HCT116 (cell line): Measurements from ENCODE around the gene THSD8. TPM values are rescaled to one million over a fixed set of nuclear protein-coding genes. Genes with fewer than 3 reads are reported as not detected.

Experiments
- ATAC-seq: fragments of 200-7000 bp; cut with Tn5 transposase; 2 replicates; pipeline ENCODE4 v1.9.1; 2020; ENCODE audit warnings: mild to moderate bottlenecking, moderate library complexity
- BruUV-seq: library from RNA; stranded (reverse); fragments of 400-500 nt; replicated peaks from 2 replicates; lab custom pipeline; 2021; lab: Mats Ljungman, UMichigan
- CTCF ChIA-PET: fragments of 300-600 bp; sonication (Branson Sonifier 250); formaldehyde crosslinking; loops from one replicate; lab custom pipeline; 2021; ENCODE audit warnings: antibody characterized with exemption; lab: Charles Lee
- POLR2A ChIA-PET: fragments of 300-600, 350-600 bp; sonication (Branson Sonifier 250); formaldehyde crosslinking; loops from one replicate; lab custom pipeline; 2021; ENCODE audit warnings: antibody characterized with exemption; lab: Charles Lee
- RAD21 ChIA-PET, 2 experiments: fragments of 300-600 bp; sonication (Branson Sonifier 250); formaldehyde crosslinking; loops; one replicate each; lab custom pipeline; 2023; ENCODE audit warnings: low total read pairs in 2 of 2; ENCODE audit not compliant: uncharacterized antibody in 2 of 2, unreplicated experiment in 2 of 2, low non-redundant PET in 1 of 2; lab: Charles Lee
- DNase-seq: peaks from one replicate; pipeline ENCODE4 v3.0.0-alpha.2; 2010; ENCODE audit warnings: low read depth, low spot score
- H2AFZ ChIP-seq: fragments of 200-600 bp; shearing (Covaris generic), sonication (generic); 2 replicates; pipeline ENCODE4 v1.6.1; 2017; ENCODE audit warnings: low read depth, mixed run types, mixed read lengths, antibody characterized with exemption, low read length; ENCODE audit not compliant: poor library complexity, severe bottlenecking
- H3K27ac ChIP-seq: 2 replicates; pipeline ENCODE4 v1.5.1; 2012; ENCODE audit warnings: low read depth, low read length
- H3K27me3 ChIP-seq: fragments of 200-600 bp; sonication (generic); 2 replicates; pipeline ENCODE4 v1.6.1; 2016; ENCODE audit warnings: mixed run types, low read length, mixed read lengths; ENCODE audit not compliant: insufficient read depth
- H3K36me3 ChIP-seq, 2 experiments: fragments of 200-500 bp in 1 of 2; fragments of 200-600 bp in 1 of 2; sonication (Bioruptor generic) in 1 of 2; sonication (generic) in 1 of 2; 2 replicates each; pipeline versions ENCODE4 v1.5.1 to v1.6.1; 2014 to 2016; ENCODE audit warnings: low read length in 2 of 2, inconsistent platforms in 1 of 2, mixed read lengths in 1 of 2, mixed run types in 1 of 2; ENCODE audit not compliant: insufficient read depth in 2 of 2, control insufficient read depth in 1 of 2
- H3K4me1 ChIP-seq, 2 experiments: fragments of 200-600 bp in 1 of 2; sonication (generic) in 1 of 2; 2 replicates each; pipeline versions ENCODE4 v1.5.1 to v1.6.1; 2012 to 2017; ENCODE audit warnings: low read length in 2 of 2, inconsistent platforms in 1 of 2, mild to moderate bottlenecking in 1 of 2, mixed read lengths in 1 of 2, mixed run types in 1 of 2, moderate library complexity in 1 of 2; ENCODE audit not compliant: insufficient read depth in 2 of 2, control insufficient read depth in 1 of 2
- H3K4me2 ChIP-seq: fragments of 200-600 bp; sonication (generic); 2 replicates; pipeline ENCODE4 v1.6.1; 2017; ENCODE audit warnings: mixed run types, low read length, mixed read lengths
- H3K4me3 ChIP-seq, 2 experiments: fragments of 200-600 bp in 1 of 2; sonication (generic) in 1 of 2; replicated peaks in 1 of 2; 2 replicates each; pipeline ENCODE4 v1.5.1; 2011 to 2016; ENCODE audit warnings: low read length in 2 of 2, control low read depth in 1 of 2, low read depth in 1 of 2, mild to moderate bottlenecking in 1 of 2, mixed read lengths in 1 of 2, mixed run types in 1 of 2
- H3K79me2 ChIP-seq: fragments of 200-600 bp; sonication (generic); 2 replicates; pipeline ENCODE4 v1.6.1; 2017; ENCODE audit warnings: mild to moderate bottlenecking, mixed run types, low read length, moderate library complexity, mixed read lengths; ENCODE audit not compliant: insufficient read depth
- H3K9ac ChIP-seq: fragments of 200-600 bp; sonication (generic); 2 replicates; pipeline ENCODE4 v1.6.1; 2016; ENCODE audit warnings: low read length, mixed read lengths
- H3K9me2 ChIP-seq: fragments of 200-600 bp; sonication (generic), shearing (Covaris generic); 2 replicates; pipeline ENCODE4 v1.6.1; 2017; ENCODE audit warnings: mixed run types, mild to moderate bottlenecking, moderate library complexity; ENCODE audit not compliant: insufficient read depth
- H3K9me3 ChIP-seq, 2 experiments: fragments of 200-500 bp in 1 of 2; fragments of 200-600 bp in 1 of 2; sonication (Bioruptor generic) in 1 of 2; sonication (generic) in 1 of 2; 2 replicates each; pipeline ENCODE4 v1.6.1; 2014 to 2017; ENCODE audit warnings: low read length in 2 of 2, mixed read lengths in 2 of 2, inconsistent platforms in 1 of 2, low read depth in 1 of 2, mild to moderate bottlenecking in 1 of 2, mixed run types in 1 of 2, moderate library complexity in 1 of 2; ENCODE audit not compliant: control insufficient read depth in 1 of 2, insufficient read depth in 1 of 2
- H4K20me1 ChIP-seq: fragments of 200-600 bp; sonication (generic), shearing (Covaris generic); 2 replicates; pipeline ENCODE4 v1.6.1; 2017; ENCODE audit warnings: mixed run types, mild to moderate bottlenecking, moderate library complexity; ENCODE audit not compliant: insufficient read depth
- CBX3 ChIP-seq: IDR thresholded peaks from 2 replicates; pipeline ENCODE4 v1.6.1; 2012; ENCODE audit warnings: low read depth
- CEBPB ChIP-seq: IDR thresholded peaks from 2 replicates; pipeline ENCODE4 v1.6.1; 2012; ENCODE audit warnings: low read depth
- EGR1 ChIP-seq: IDR thresholded peaks from 2 replicates; pipeline ENCODE4 v1.6.1; 2012; ENCODE audit warnings: low read depth
- EZH2 ChIP-seq: fragments of 200-600 bp; sonication (generic); IDR thresholded peaks from 2 replicates; pipeline ENCODE4 v1.6.1; 2017; ENCODE audit warnings: antibody characterized with exemption, mixed run types
- EZH2phosphoT487 ChIP-seq: fragments of 200-600 bp; IDR thresholded peaks from 2 replicates; pipeline ENCODE4 v1.6.1; 2018; ENCODE audit warnings: antibody characterized with exemption, borderline replicate concordance
- FOSL1 ChIP-seq: IDR thresholded peaks from 2 replicates; pipeline ENCODE4 v1.6.1; 2012; ENCODE audit warnings: low read depth
- JUND ChIP-seq: IDR thresholded peaks from 2 replicates; pipeline ENCODE4 v1.6.1; 2012
- POLR2A ChIP-seq: IDR thresholded peaks from 2 replicates; pipeline ENCODE4 v1.7.0; 2011; ENCODE audit warnings: borderline replicate concordance; ENCODE audit not compliant: insufficient read depth, insufficient read length; ENCODE audit errors: extremely low read depth
- POLR2AphosphoS5 ChIP-seq: IDR thresholded peaks from 2 replicates; pipeline ENCODE4 v1.6.1; 2011; ENCODE audit warnings: mild to moderate bottlenecking, low read depth, low read length, moderate library complexity
- RAD21 ChIP-seq: IDR thresholded peaks from 2 replicates; pipeline ENCODE4 v1.6.1; 2012; ENCODE audit warnings: low read depth, mild to moderate bottlenecking
- SIN3A ChIP-seq: IDR thresholded peaks from 2 replicates; pipeline ENCODE4 v1.6.1; 2012; ENCODE audit warnings: low read depth
- SP1 ChIP-seq: IDR thresholded peaks from 2 replicates; pipeline ENCODE4 v1.6.1; 2012; ENCODE audit warnings: low read depth
- SRF ChIP-seq: IDR thresholded peaks from 2 replicates; pipeline ENCODE4 v1.6.1; 2012; ENCODE audit warnings: low read depth
- TCF7L2 ChIP-seq: IDR thresholded peaks from 2 replicates; pipeline ENCODE4 v1.7.0; 2011; ENCODE audit warnings: borderline replicate concordance, inconsistent platforms; ENCODE audit not compliant: insufficient read depth, insufficient read length; ENCODE audit errors: extremely low read depth
- YY1 ChIP-seq: IDR thresholded peaks from 2 replicates; pipeline ENCODE4 v1.6.1; 2011; ENCODE audit warnings: low read length, low read depth, moderate library complexity, mild to moderate bottlenecking; ENCODE audit not compliant: insufficient replicate concordance; ENCODE audit errors: extremely low read depth
- ZFX ChIP-seq: fragments of 450-650 bp; IDR thresholded peaks from 2 replicates; pipeline ENCODE4 v1.6.1; 2017
- ZNF274 ChIP-seq: fragments of 200-500 bp; sonication (Bioruptor generic); IDR thresholded peaks from 2 replicates; pipeline ENCODE4 v1.6.1; 2014; ENCODE audit warnings: mild to moderate bottlenecking, low read depth, low read length, inconsistent platforms
- intact Hi-C: fragments of 100-400 bp; cut with micrococcal nuclease; formaldehyde crosslinking; loops from 2 replicates; pipeline ENCODE4 v1.10.0; 2022
- total RNA-seq: library from RNA; stranded (reverse); gene quantifications from one replicate; pipeline ENCODE4 v1.2.1, GENCODE V29; 2021; ENCODE audit not compliant: unreplicated experiment
- TF ChIP-seq, protein P1 (sequence below), 3 experiments: fragments of 200-600 bp in 1 of 3; sonication (generic) in 1 of 3; IDR thresholded peaks in 2 of 3; conservative IDR thresholded peaks in 1 of 3; 2 replicates each; pipeline ENCODE4 v1.5.1; 2012 to 2017; ENCODE audit warnings: low read depth in 2 of 3, low read length in 2 of 3, antibody characterized with exemption in 1 of 3, borderline replicate concordance in 1 of 3, control low read depth in 1 of 3, mild to moderate bottlenecking in 1 of 3, mixed read lengths in 1 of 3, mixed run types in 1 of 3, moderate library complexity in 1 of 3; ENCODE audit not compliant: insufficient read depth in 1 of 3
- TF ChIP-seq, protein P2 (sequence below): IDR thresholded peaks from 2 replicates; pipeline ENCODE4 v1.6.1; 2012
- TF ChIP-seq, protein P3 (sequence below): IDR thresholded peaks from 2 replicates; pipeline ENCODE4 v1.6.1; 2012

The THSD8 gene
- total RNA-seq, 1 experiment from 2014 or later, result 33.3 TPM

DNA sequence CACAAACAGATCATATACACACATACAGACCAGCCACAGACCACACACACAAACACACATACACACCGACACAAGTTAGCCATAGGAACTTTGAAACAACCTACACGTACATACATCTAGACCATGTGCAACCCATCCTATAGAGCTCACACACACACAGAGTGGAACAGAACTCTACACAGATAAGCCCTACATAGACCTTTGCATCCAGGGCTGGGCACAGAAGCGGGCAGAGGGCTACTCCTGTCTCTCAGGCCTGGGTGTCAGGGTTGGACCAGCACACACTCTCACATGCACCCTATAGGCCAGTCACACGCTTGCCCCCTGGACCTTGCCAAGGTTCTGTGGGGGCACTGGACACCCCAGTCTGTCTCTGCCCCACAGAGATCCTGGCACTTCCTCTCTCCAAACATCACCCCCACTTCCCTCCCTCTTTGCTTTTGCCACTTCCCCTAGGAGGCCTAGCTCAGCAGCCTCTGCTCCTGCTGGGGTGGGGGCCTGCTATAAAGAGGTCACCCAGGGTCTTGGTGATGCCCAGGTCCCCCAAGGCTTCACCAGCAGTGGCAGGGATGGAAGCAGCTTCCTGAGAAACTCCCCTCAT is 16.3 kb upstream of the THSD8 start:
- Histone ChIP-seq H3K79me2 (no peaks in the 10 kb centered on the region), H3K27ac (peak overlapping the region; percentile 89), H3K9me3 (no peaks in the 10 kb centered on the region), H3K9me2 (no peaks in the 10 kb centered on the region), H3K36me3 (no peaks in the 10 kb centered on the region), H3K4me3 (no peak overlapping the region), H3K27me3 (no peaks in the 10 kb centered on the region), H2AFZ (no peak overlapping the region), H3K4me2 (peak overlapping the region; percentile 61), H4K20me1 (no peaks in the 10 kb centered on the region), H3K9ac (peak overlapping the region; percentile 54), H3K4me1 (peaks cover 75 to 87% of the 10 kb centered on the region in 2 experiments)
- TF ChIP-seq SIN3A, result no peak
- no peak for TF ChIP-seq CEBPB
- no peak for TF ChIP-seq CBX3
- TF ChIP-seq ZFX, result no peak
- TF ChIP-seq YY1, result no peak
- no peak for TF ChIP-seq TCF7L2
- no peak for TF ChIP-seq JUND
- TF ChIP-seq, protein P1, sequence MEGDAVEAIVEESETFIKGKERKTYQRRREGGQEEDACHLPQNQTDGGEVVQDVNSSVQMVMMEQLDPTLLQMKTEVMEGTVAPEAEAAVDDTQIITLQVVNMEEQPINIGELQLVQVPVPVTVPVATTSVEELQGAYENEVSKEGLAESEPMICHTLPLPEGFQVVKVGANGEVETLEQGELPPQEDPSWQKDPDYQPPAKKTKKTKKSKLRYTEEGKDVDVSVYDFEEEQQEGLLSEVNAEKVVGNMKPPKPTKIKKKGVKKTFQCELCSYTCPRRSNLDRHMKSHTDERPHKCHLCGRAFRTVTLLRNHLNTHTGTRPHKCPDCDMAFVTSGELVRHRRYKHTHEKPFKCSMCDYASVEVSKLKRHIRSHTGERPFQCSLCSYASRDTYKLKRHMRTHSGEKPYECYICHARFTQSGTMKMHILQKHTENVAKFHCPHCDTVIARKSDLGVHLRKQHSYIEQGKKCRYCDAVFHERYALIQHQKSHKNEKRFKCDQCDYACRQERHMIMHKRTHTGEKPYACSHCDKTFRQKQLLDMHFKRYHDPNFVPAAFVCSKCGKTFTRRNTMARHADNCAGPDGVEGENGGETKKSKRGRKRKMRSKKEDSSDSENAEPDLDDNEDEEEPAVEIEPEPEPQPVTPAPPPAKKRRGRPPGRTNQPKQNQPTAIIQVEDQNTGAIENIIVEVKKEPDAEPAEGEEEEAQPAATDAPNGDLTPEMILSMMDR (IDR thresholded peaks at IDR 0.05 in 2 of 3, conservative IDR thresholded peaks at IDR 0.05 in 1 of 3; ENCODE audit: borderline replicate concordance in 1 of 3, insufficient read depth in 1 of 3, low read depth in 2 of 3, low read length in 2 of 3), result no peak
- TF ChIP-seq, protein P2, sequence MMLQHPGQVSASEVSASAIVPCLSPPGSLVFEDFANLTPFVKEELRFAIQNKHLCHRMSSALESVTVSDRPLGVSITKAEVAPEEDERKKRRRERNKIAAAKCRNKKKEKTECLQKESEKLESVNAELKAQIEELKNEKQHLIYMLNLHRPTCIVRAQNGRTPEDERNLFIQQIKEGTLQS, result no peak
- TF ChIP-seq SRF, result no peak
- no peak for TF ChIP-seq POLR2A
- no peak for TF ChIP-seq FOSL1
- TF ChIP-seq, protein P3, sequence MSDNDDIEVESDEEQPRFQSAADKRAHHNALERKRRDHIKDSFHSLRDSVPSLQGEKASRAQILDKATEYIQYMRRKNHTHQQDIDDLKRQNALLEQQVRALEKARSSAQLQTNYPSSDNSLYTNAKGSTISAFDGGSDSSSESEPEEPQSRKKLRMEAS, result no peak
- no peak for TF ChIP-seq POLR2AphosphoS5
- no peak for TF ChIP-seq EZH2phosphoT487
- no peak for TF ChIP-seq ZNF274
- no peak for TF ChIP-seq EZH2
- TF ChIP-seq EGR1, result no peak
- no peak for TF ChIP-seq SP1
- TF ChIP-seq RAD21, result no peak
- DNase-seq (no peak), ATAC-seq (no peak)
- ChIA-PET CTCF (interaction anchor here (0.6 kb wide), 1 partner anchor 9 kb away, joined by 4 read pairs; no protein-coding TSS in a partner anchor), RAD21 (no interaction called here), POLR2A (no interaction called here)
- BruUV-seq, result no TSS peak
- intact Hi-C loops, result no loop called here
